SK-N-SH treated with all-trans-retinoic acid at 6 μM for 48 hours (cell line): ENCODE measurements around the gene ADIG.

Experiments used
- CSRNP3 ChIP-seq: fragments of 250-450 bp; sonication (Bioruptor Pico); IDR thresholded peaks from 2 replicates; pipeline ENCODE4 v1.5.1; 2021; ENCODE audit warnings: mild to moderate bottlenecking, moderate library complexity
- RARB ChIP-seq: fragments of 250-450 bp; sonication (Bioruptor Pico); IDR thresholded peaks from 2 replicates; pipeline ENCODE4 v1.8.0; 2021; ENCODE audit warnings: mild to moderate bottlenecking, moderate library complexity
- TCF4 ChIP-seq: fragments of 250-450 bp; sonication (Bioruptor Pico); IDR thresholded peaks from 2 replicates; pipeline ENCODE4 v1.8.0; 2021; ENCODE audit warnings: mild to moderate bottlenecking, moderate library complexity, borderline replicate concordance
- TOX ChIP-seq: fragments of 250-450 bp; sonication (Bioruptor Pico); IDR thresholded peaks from 2 replicates; pipeline ENCODE4 v1.8.0; 2021; ENCODE audit warnings: mild to moderate bottlenecking, moderate library complexity, borderline replicate concordance
- TSHZ2 ChIP-seq: fragments of 250-450 bp; sonication (Bioruptor Pico); IDR thresholded peaks from 2 replicates; pipeline ENCODE4 v1.5.0; 2020; ENCODE audit warnings: mild to moderate bottlenecking, moderate library complexity
- ZFP3 ChIP-seq: fragments of 250-450 bp; sonication (Bioruptor Pico); IDR thresholded peaks from 2 replicates; pipeline ENCODE4 v1.5.0; 2020; ENCODE audit warnings: mild to moderate bottlenecking, moderate library complexity
- ZFP30 ChIP-seq: fragments of 450-650 bp; formaldehyde crosslinking; IDR thresholded peaks from 2 replicates; pipeline ENCODE4 v1.5.0; 2022; ENCODE audit warnings: mild to moderate bottlenecking, moderate library complexity

- TF ChIP-seq TOX (CRISPR knock-in tag) (no peak), ZFP30 (no peak), ZFP3 (no peak), RARB (CRISPR knock-in tag) (no peak), CSRNP3 (CRISPR knock-in tag) (no peak), TCF4 (CRISPR knock-in tag) (no peak), TSHZ2 (CRISPR knock-in tag) (no peak)
Measured at GRCh38 chr20:38564680-38565079, 16.3 kb upstream of the ADIG start.
